GM19328 (cell line): ENCODE measurements around the gene HNRNPK.

ENCODE experiments used
- ATAC-seq: cut with Tn5 transposase; IDR thresholded peaks from one replicate; pipeline ENCODE4 v1.9.1; 2021; ENCODE audit warnings: mild to moderate bottlenecking, moderate library complexity; ENCODE audit not compliant: unreplicated experiment

Gene HNRNPK

GRCh38 chr9:83979812-83980394, at the start of gene HNRNPK:
Gene HNRNPK, minus strand, starts transcription at chr9:83980215. Its CDS starts 1,963 bp downstream, at chr9:83978252.
- peak; percentile 82 for ATAC-seq

DNA sequence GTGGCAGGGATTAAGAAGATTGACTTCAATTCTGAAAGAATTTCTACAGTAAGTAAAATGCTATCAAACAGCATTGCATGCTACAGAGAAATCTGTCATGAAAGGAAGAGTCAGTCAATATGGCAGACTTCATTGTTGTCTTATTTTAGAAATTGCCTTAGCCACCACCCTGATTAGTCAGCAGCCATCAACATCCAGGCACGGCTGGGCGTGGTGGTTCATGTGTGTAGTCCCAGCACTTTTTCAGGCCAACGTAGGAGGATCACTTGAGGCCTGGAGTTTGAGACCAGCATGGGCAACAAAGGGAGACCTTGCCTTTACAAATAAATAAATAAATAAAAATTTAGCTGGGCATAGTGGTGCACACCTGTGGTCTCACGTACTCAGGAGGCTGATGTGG, 47.2 kb upstream of the HNRNPK start:
- ATAC-seq, result no peak

GRCh38 chr9:84024041-84024575, 44.1 kb upstream of the HNRNPK start:
- no peak for ATAC-seq

- no peak for ATAC-seq
Measured at GRCh38 chr9:84007662-84008061, 27.6 kb upstream of the HNRNPK start.

- no peak for ATAC-seq
Measured at GRCh38 chr9:84003246-84003645, 23.2 kb upstream of the HNRNPK start.

- ATAC-seq, result peak; percentile 65
Measured at GRCh38 chr9:84002344-84002743, 22.3 kb upstream of the HNRNPK start.

DNA sequence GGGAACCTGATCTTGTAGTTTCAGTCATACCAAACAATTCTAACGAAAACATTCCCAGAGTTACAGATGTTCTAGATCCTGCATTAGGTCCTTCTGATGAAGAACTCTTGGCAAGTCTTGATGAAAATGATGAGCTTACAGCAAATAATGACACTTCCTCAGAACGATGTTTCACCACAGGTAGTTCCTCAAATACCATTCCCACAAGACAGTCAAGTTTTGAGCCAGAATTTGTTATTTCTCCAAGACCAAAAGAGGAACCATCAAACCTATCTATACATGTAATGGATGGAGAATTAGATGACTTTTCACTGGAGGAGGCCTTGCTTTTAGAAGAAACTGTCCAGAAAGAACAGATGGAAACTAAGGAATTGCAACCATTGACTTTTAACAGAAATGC, 21.6 kb upstream of the HNRNPK start:
- ATAC-seq, result no peak

DNA sequence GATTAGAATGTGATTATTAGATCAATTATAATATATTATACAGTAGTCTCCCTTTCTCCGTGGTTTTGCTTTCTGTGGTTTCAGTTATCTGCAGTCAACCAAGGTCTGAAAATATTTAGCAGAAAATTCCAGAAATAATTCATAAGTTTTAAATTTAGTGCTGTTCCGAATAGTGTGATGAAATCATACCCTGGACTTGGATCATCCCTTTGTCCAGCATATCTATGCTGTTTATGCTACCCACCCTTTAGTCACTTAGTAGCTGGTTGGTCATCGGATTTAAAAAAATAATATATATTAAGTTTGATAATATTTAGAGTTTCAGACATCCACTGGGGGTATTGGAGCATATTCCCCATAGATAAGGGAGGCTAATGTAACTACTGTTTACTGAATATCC, 20.2 kb upstream of the HNRNPK start:
- no peak for ATAC-seq

DNA sequence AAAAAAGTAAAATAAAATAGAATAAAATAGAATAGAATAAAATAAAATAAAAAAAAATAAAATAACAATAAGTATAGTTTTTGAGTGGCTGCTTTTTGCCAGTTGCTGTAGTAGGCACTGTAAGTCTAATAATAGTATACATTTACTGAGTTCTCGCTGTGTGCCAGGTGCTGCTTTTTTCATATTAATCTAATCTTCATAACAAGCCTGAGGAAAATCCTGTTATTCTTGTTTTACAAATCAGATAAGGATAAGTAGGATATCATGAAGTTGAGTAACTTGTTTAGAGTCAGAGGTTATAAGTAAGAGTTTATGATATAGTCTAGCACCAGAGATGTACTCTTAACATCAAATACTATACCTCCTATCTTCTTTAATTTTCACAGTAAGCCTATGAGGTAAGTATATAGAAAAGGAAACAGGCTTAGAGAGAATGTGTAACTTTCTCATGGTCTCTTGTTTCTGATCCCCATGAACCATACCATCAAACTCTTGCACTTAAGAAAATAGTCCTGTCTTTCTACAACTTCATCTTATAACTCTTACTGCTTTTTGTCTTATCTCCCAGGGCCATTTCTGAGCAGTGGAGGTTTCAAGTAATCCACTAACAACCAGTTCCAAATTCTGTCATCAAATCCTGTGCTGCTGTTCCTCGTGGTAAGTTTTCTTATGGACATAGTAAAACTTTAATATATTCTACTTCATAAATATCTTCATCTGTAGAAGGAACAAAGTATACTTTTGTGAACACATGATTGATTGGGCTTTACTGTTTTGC, 19.3 kb upstream of the HNRNPK start:
- no peak for ATAC-seq

GRCh38 chr9:83996126-83996525, 16.1 kb upstream of the HNRNPK start:
- ATAC-seq, result no peak

DNA sequence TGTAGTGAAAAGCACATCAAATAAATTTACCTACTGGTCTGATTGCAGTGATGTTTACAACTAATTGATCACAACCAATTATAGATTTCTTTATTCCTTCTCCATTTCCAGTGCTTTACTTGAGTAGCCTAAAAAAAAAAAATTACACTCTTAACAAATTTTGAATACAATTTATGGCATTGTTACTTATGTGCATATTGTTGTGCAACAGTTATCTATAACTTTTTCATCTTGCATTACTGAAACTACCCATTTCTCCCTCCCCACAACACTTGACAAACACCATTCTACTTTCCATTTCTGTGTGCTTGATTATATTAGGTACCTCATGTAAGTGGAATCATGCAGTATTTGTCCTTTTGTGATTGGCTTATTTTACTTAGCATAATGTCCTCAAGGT, 12.9 kb upstream of the HNRNPK start:
- no peak for ATAC-seq

DNA sequence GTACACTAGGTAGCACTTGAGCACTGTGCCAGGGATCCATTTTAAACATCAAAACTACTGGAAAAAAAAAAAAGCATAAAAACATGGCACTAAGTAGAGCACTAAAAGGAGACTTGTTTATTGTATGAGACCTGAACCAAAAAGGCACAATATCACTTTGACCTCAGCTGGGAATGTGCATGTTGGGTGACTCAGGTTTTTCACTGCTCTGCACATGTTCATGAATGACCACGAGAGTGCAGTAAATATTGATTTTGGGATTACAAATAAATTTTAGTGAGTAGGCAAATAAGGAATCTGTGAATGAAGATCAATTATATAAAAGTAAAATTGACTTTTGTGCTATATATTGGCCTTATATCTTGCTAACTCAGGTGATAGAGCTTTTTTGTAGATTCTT, 12.4 kb upstream of the HNRNPK start:
- no peak for ATAC-seq

GRCh38 chr9:83991355-83991754, 11.3 kb upstream of the HNRNPK start:
- no peak for ATAC-seq

- no peak for ATAC-seq
Measured at GRCh38 chr9:83988411-83988810, 8.4 kb upstream of the HNRNPK start.

DNA sequence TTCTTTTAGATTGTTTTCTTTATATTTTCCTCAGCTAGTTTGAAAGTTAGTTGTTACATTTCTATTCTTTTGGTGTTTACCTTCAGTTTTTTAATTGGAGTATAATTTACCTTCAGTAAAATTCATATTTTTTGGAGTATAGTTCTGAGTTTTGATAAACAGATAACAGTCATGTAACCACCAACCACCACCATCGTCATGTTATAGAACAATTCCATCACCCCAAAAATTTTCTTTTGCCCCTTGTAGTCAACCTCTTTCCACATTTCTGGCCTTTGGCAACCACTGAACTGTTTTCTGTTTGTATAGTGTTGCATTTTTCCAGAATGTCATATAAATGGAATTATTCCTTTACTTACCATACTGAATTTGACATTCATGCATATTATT, 7.4 kb upstream of the HNRNPK start:
- no peak for ATAC-seq

- no peak for ATAC-seq
Measured at GRCh38 chr9:83986765-83987401, 6.9 kb upstream of the HNRNPK start.

DNA sequence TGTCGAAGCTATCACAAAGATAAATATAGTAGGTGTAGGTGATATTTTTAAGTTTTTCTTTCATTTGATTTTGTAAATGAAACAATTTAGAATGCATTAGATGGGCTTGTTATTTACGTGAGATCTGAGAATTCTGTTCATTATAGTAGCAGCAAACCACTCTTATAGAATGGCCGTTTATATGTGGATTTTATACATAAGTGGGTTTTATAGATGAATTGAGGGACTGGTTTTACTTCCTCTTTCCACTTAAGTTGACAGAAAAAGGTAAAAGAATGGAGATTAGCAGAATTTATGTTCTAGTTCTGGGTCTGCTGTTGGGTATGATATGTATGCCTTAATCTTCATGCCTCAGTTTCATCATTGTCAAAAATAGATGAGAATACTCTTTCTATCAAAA, 6.2 kb upstream of the HNRNPK start:
- no peak for ATAC-seq

DNA sequence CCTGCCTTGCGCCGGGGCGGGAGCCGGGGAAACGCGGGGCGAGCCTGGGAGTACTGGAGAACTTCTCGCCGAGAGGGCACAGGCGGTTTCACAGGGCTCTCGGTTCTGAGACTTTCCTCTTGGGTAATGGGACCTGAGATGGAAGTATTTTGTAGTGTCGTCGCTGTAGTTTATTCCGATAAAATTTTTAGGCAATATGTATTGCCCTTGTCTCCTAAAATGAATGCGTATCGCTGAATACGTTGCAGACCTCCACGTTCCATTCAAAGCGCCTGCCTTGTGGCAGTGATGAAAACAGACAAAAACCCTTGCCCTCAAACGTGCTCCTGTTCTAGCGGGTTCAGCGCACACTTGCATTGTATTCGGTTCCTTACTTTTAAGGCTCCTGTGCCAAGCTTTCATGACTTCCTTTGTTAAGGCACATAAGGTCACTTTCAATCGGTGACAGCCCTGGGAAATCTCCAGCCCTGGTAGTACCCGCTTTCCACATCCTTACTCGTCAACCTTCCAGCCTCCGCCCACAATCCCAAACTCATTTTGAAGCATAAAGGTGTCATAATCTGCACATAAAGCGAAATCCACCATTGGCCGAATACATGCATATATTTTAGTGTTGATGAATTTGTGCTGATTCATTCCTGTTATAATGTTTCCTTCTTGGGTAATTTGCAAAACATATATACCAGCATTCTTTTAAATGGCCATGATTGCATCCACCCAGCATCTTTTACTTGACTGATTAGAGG, 1.3 kb upstream of the HNRNPK start:
- ATAC-seq, result no peak

GRCh38 chr9:83980395-83981125, 545 bp upstream of the HNRNPK start, which contains the start of gene RMI1:
Gene RMI1, plus strand, starts transcription at chr9:83980805. Its CDS starts 20,182 bp downstream, at chr9:84000987.
- ATAC-seq, result peak; percentile 71

GRCh38 chr9:83978992-83979811, 813 bp downstream of the HNRNPK start:
- ATAC-seq, result no peak
